Esophagus muscularis mucosa (tissue), 4 donors: ENCODE measurements around the gene HIVEP1.

Experiments
- EP300 ChIP-seq: sonication (generic); formaldehyde crosslinking; IDR thresholded peaks from one replicate; pipeline ENCODE4 v1.6.1; 2017; ENCODE audit warnings: antibody characterized with exemption
- POLR2AphosphoS5 ChIP-seq, 2 donors: sonication (generic); formaldehyde crosslinking; IDR thresholded peaks; one replicate each; pipeline ENCODE4 v1.6.1; 2017; ENCODE audit warnings: antibody characterized with exemption in 2 of 2
- TF ChIP-seq, protein P1 (sequence below), 3 experiments: fragments of 200-600 bp in 2 of 3; fragments of 450-650 bp in 1 of 3; sonication (generic) in 2 of 3; IDR thresholded peaks; one replicate each; pipeline ENCODE4 v1.5.1; 2017 to 2019; ENCODE audit warnings: antibody characterized with exemption in 3 of 3, mild to moderate bottlenecking in 2 of 3, moderate library complexity in 1 of 3

GRCh38 chr6:11987386-11987785 lies 24.7 kb upstream of the HIVEP1 start:
- TF ChIP-seq, protein P1, sequence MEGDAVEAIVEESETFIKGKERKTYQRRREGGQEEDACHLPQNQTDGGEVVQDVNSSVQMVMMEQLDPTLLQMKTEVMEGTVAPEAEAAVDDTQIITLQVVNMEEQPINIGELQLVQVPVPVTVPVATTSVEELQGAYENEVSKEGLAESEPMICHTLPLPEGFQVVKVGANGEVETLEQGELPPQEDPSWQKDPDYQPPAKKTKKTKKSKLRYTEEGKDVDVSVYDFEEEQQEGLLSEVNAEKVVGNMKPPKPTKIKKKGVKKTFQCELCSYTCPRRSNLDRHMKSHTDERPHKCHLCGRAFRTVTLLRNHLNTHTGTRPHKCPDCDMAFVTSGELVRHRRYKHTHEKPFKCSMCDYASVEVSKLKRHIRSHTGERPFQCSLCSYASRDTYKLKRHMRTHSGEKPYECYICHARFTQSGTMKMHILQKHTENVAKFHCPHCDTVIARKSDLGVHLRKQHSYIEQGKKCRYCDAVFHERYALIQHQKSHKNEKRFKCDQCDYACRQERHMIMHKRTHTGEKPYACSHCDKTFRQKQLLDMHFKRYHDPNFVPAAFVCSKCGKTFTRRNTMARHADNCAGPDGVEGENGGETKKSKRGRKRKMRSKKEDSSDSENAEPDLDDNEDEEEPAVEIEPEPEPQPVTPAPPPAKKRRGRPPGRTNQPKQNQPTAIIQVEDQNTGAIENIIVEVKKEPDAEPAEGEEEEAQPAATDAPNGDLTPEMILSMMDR (IDR thresholded peaks at IDR 0.05): no peak
- TF ChIP-seq POLR2AphosphoS5 (IDR thresholded peaks at IDR 0.05) (no peak), EP300 (no peak)
